Measurements from ENCODE around the gene ZBTB5.

- TF ChIP-seq POLR2AphosphoS5 (IDR thresholded peaks at IDR 0.05; ENCODE audit: borderline replicate concordance, low read depth, low read length) (no peak), FOXP2 (optimal IDR thresholded peaks at IDR 0.05; ENCODE audit: control extremely low read depth, extremely low read length, insufficient read depth) (no peak), EZH2 (IDR thresholded peaks at IDR 0.05) (no peak)
Observed at GRCh38 chr9:37406603-37407401, 58.4 kb downstream of the ZBTB5 start.

Measured in SK-N-MC (cell line).